HG02588 (cell line): ENCODE measurements around the gene SLC5A9.
"Not testable (repeated sequence)": the region's sequence is repeated elsewhere in the genome, so short reads cannot be mapped to it uniquely, and the experiment has no call there.

ENCODE experiments used
- ATAC-seq: cut with Tn5 transposase; IDR thresholded peaks from one replicate; pipeline ENCODE4 v1.9.1; 2021; ENCODE audit warnings: mild to moderate bottlenecking, moderate library complexity; ENCODE audit not compliant: unreplicated experiment

Gene SLC5A9

GRCh38 chr1:48213462-48213861 lies 9.1 kb upstream of the SLC5A9 start:
- not testable (repeated sequence) for ATAC-seq

- ATAC-seq = not testable (repeated sequence)
These were observed 8.2 kb upstream of the SLC5A9 start for GRCh38 chr1:48214366-48214765.

GRCh38 chr1:48214820-48215219 lies 7.7 kb upstream of the SLC5A9 start:
- ATAC-seq = no peak

GRCh38 chr1:48215222-48215621 lies 7.3 kb upstream of the SLC5A9 start:
- ATAC-seq = no peak

GRCh38 chr1:48215889-48216288 lies 6.6 kb upstream of the SLC5A9 start:
- no peak for ATAC-seq

- ATAC-seq = no peak
These were observed 6.2 kb upstream of the SLC5A9 start for GRCh38 chr1:48216313-48216712.

GRCh38 chr1:48216941-48217340 lies 5.6 kb upstream of the SLC5A9 start:
- no peak for ATAC-seq

- no peak for ATAC-seq
These were observed 4.7 kb upstream of the SLC5A9 start for GRCh38 chr1:48217856-48218255.

GRCh38 chr1:48219803-48220202 lies 2.7 kb upstream of the SLC5A9 start:
- no peak for ATAC-seq

- no peak for ATAC-seq
These were observed 1.4 kb upstream of the SLC5A9 start for GRCh38 chr1:48221122-48221521.

GRCh38 chr1:48221657-48222056 lies 859 bp upstream of the SLC5A9 start:
- ATAC-seq = no peak

GRCh38 chr1:48223366-48224240 lies 1.1 kb downstream of the SLC5A9 start:
- no peak for ATAC-seq

- no peak for ATAC-seq
These were observed 2.3 kb downstream of the SLC5A9 start for GRCh38 chr1:48224791-48225190.

GRCh38 chr1:48225579-48225978 lies 3.1 kb downstream of the SLC5A9 start:
- ATAC-seq = no peak

GRCh38 chr1:48227165-48228013 lies 4.9 kb downstream of the SLC5A9 start:
- no peak for ATAC-seq

GRCh38 chr1:48228156-48228555 lies 5.6 kb downstream of the SLC5A9 start:
- no peak for ATAC-seq

- no peak for ATAC-seq
These were observed 6.8 kb downstream of the SLC5A9 start for GRCh38 chr1:48229317-48229716.

GRCh38 chr1:48230236-48230635 lies 7.7 kb downstream of the SLC5A9 start:
- no peak for ATAC-seq

- no peak for ATAC-seq
These were observed 10.2 kb downstream of the SLC5A9 start for GRCh38 chr1:48232722-48233121.

- ATAC-seq = no peak
These were observed 11.4 kb downstream of the SLC5A9 start for GRCh38 chr1:48233666-48234485.

GRCh38 chr1:48235652-48236051 lies 13.1 kb downstream of the SLC5A9 start:
- no peak for ATAC-seq
